Calu3 (cell line): ENCODE measurements around the gene RPS21. TPM values are rescaled to one million over a fixed set of nuclear protein-coding genes. Genes with fewer than 3 reads are reported as not detected.
A peak's percentile ranks its signal among the peaks of the same experiment; 100 is the strongest.

Experiments used
- BruUV-seq: library from RNA; stranded (reverse); fragments of 400-500 nt; replicated peaks from 2 replicates; lab custom pipeline; 2021; lab: Mats Ljungman, UMichigan
- CTCF ChIA-PET: fragments of 300-600 bp; sonication (Branson Sonifier 250); formaldehyde crosslinking; loops from one replicate; lab custom pipeline; 2022; ENCODE audit warnings: antibody characterized with exemption; lab: Charles Lee
- DNase-seq: peaks from one replicate; pipeline ENCODE4 v3.0.0; 2022
- H3K27ac Mint-ChIP-seq: one replicate; pipeline ENCODE4 v1.8.0; 2022; ENCODE audit warnings: mixed read lengths; ENCODE audit not compliant: unreplicated experiment
- H3K27me3 Mint-ChIP-seq: one replicate; pipeline ENCODE4 v1.8.0; 2022; ENCODE audit warnings: mixed read lengths; ENCODE audit not compliant: unreplicated experiment
- H3K36me3 Mint-ChIP-seq: one replicate; pipeline ENCODE4 v1.8.0; 2022; ENCODE audit warnings: mild to moderate bottlenecking, moderate library complexity, mixed read lengths; ENCODE audit not compliant: insufficient read depth, unreplicated experiment
- H3K4me1 Mint-ChIP-seq: one replicate; pipeline ENCODE4 v1.8.0; 2022; ENCODE audit warnings: mild to moderate bottlenecking, low read depth, mixed read lengths; ENCODE audit not compliant: unreplicated experiment
- H3K4me3 Mint-ChIP-seq: one replicate; pipeline ENCODE4 v1.8.0; 2022; ENCODE audit warnings: mild to moderate bottlenecking, low read depth, moderate library complexity, mixed read lengths; ENCODE audit not compliant: unreplicated experiment
- H3K9me3 Mint-ChIP-seq: one replicate; pipeline ENCODE4 v1.8.0; 2022; ENCODE audit warnings: low read depth, mixed read lengths; ENCODE audit not compliant: unreplicated experiment
- intact Hi-C: fragments of 100-400 bp; cut with micrococcal nuclease; formaldehyde crosslinking; loops from one replicate; pipeline ENCODE4 v1.10.0; 2022; ENCODE audit not compliant: unreplicated experiment
- total RNA-seq: library from RNA; stranded (reverse); gene quantifications from 2 replicates; pipeline ENCODE4 v1.2.3, GENCODE V29; 2022
- TF ChIP-seq, protein P1 (sequence below): fragments of 200-600 bp; IDR thresholded peaks from one replicate; pipeline ENCODE4 v1.8.0; 2022; ENCODE audit warnings: antibody characterized with exemption; ENCODE audit not compliant: unreplicated experiment

The RPS21 gene
- total RNA-seq, 1 experiment from 2014 or later, result 1,936 TPM

- H3K4me3 Mint-ChIP-seq, result peak overlapping the region; percentile 74
- intact Hi-C loops, result no loop called here
- H3K36me3 Mint-ChIP-seq, result peaks cover 94% of the 10 kb centered on the region
- BruUV-seq, result no TSS peak
- CTCF ChIA-PET, result interaction anchor here (0.5 to 1.5 kb wide), 3 partner anchors 12 to 1718 kb away, joined by 3 to 4 read pairs (median 3); no protein-coding TSS in a partner anchor
- H3K4me1 Mint-ChIP-seq, result peaks cover 61% of the 10 kb centered on the region
- TF ChIP-seq, protein P1, sequence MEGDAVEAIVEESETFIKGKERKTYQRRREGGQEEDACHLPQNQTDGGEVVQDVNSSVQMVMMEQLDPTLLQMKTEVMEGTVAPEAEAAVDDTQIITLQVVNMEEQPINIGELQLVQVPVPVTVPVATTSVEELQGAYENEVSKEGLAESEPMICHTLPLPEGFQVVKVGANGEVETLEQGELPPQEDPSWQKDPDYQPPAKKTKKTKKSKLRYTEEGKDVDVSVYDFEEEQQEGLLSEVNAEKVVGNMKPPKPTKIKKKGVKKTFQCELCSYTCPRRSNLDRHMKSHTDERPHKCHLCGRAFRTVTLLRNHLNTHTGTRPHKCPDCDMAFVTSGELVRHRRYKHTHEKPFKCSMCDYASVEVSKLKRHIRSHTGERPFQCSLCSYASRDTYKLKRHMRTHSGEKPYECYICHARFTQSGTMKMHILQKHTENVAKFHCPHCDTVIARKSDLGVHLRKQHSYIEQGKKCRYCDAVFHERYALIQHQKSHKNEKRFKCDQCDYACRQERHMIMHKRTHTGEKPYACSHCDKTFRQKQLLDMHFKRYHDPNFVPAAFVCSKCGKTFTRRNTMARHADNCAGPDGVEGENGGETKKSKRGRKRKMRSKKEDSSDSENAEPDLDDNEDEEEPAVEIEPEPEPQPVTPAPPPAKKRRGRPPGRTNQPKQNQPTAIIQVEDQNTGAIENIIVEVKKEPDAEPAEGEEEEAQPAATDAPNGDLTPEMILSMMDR, result no peak
- no peaks in the 10 kb centered on the region for H3K9me3 Mint-ChIP-seq
- H3K27me3 Mint-ChIP-seq, result no peaks in the 10 kb centered on the region
- no peak for DNase-seq
- peak overlapping the region; percentile 79 for H3K27ac Mint-ChIP-seq
These were observed 30.2 kb upstream of the RPS21 start for GRCh38 chr20:62356589-62357186.

GRCh38 chr20:62357187-62357667, 29.7 kb upstream of the RPS21 start:
- CTCF ChIA-PET, result interaction anchor here (0.6 to 1.5 kb wide), 3 partner anchors 9 to 55 kb away, joined by 3 to 5 read pairs (median 4); no protein-coding TSS in a partner anchor
- TF ChIP-seq, protein P1, result no peak
- intact Hi-C loops, result no loop called here
- Mint-ChIP-seq H3K27me3 (no peaks in the 10 kb centered on the region), H3K4me1 (peaks cover 67% of the 10 kb centered on the region), H3K36me3 (peaks cover 94% of the 10 kb centered on the region), H3K4me3 (peak overlapping the region; percentile 74), H3K27ac (peak overlapping the region; percentile 79), H3K9me3 (no peaks in the 10 kb centered on the region)
- no TSS peak for BruUV-seq
- peak; percentile 95 for DNase-seq

DNA sequence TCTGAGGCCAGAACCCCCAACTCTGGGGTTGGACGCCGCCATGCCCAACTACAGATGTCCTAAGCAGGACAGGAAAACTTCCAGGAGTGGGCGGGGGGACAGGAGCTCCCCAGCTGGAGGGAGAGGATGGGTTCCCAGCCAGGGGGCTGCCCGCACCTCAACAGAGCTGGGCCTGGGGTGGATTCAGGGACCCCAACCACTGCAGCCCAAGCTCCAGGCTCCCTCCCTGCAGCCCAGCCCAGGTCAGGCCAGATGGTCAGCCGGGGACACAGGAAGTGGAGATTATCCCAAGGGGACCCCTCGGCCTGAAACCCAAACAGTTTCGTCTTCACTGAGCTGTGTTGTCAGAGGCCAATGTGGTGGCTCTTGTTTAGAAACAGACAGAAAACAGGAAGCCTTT, 29.2 kb upstream of the RPS21 start:
- H3K36me3 Mint-ChIP-seq, result peaks cover 94% of the 10 kb centered on the region
- intact Hi-C loops, result no loop called here
- CTCF ChIA-PET, result interaction anchor here (0.6 to 1.5 kb wide), 3 partner anchors 8 to 70 kb away, joined by 4 to 5 read pairs (median 4); partner anchors contain the start of gene RBBP8NL

GRCh38 chr20:62358171-62359042, 28.5 kb upstream of the RPS21 start:
- H3K27me3 Mint-ChIP-seq, result no peaks in the 10 kb centered on the region
- BruUV-seq, result no TSS peak
- intact Hi-C loops, result no loop called here
- TF ChIP-seq, protein P1, result no peak
- no peaks in the 10 kb centered on the region for H3K9me3 Mint-ChIP-seq
- peaks cover 95% of the 10 kb centered on the region for H3K36me3 Mint-ChIP-seq
- H3K27ac Mint-ChIP-seq, result peak overlapping the region; percentile 87
- DNase-seq, result peak; percentile 80
- CTCF ChIA-PET, result interaction anchor here (0.6 to 1.5 kb wide), 7 partner anchors 8 to 69 kb away, joined by 3 to 11 read pairs (median 5); partner anchors contain the start of gene RBBP8NL
- peak overlapping the region; percentile 74 for H3K4me3 Mint-ChIP-seq
- H3K4me1 Mint-ChIP-seq, result peaks cover 78% of the 10 kb centered on the region

More for the DNA sequence above, 29.2 kb upstream of the RPS21 start:
- Mint-ChIP-seq H3K27me3 (no peaks in the 10 kb centered on the region), H3K4me1 (peaks cover 71% of the 10 kb centered on the region), H3K4me3 (peak overlapping the region; percentile 74), H3K27ac (peak overlapping the region; percentile 87), H3K9me3 (no peaks in the 10 kb centered on the region)
- no TSS peak for BruUV-seq
- TF ChIP-seq, protein P1, result no peak
- no peak for DNase-seq
